B cell (primary cell): ENCODE measurements around the gene DDOST.

Experiments
- CTCF ChIP-seq: fragments of 200-600 bp; IDR thresholded peaks from one replicate; pipeline ENCODE4 v1.8.0; 2022; ENCODE audit warnings: antibody characterized with exemption, mild to moderate bottlenecking
- EZH2 ChIP-seq: IDR thresholded peaks from 2 replicates; pipeline ENCODE4 v1.6.1; 2012; ENCODE audit warnings: borderline replicate concordance, low read depth, mild to moderate bottlenecking, moderate library complexity, low read length; ENCODE audit not compliant: insufficient read depth, poor library complexity, severe bottlenecking

- no peak for TF ChIP-seq CTCF
- no peak for TF ChIP-seq EZH2
These were observed 39.6 kb upstream of the DDOST start for GRCh38 chr1:20700636-20701215.
